Activated naive CD4-positive, alpha-beta T cell treated with anti-CD3 and anti-CD28 coated beads, Interleukin-2, amount 50 U/mL, for 24 hours (primary cell): ENCODE measurements around the gene TERT.
"Not testable (repeated sequence)": the region's sequence is repeated elsewhere in the genome, so short reads cannot be mapped to it uniquely, and the experiment has no call there.

Experiments used
- H3K27ac Mint-ChIP-seq: one replicate; pipeline ENCODE4 v1.8.0; 2021; ENCODE audit warnings: mild to moderate bottlenecking, mixed read lengths
- H3K27me3 Mint-ChIP-seq: one replicate; pipeline ENCODE4 v1.8.0; 2021; ENCODE audit warnings: mixed read lengths
- H3K36me3 Mint-ChIP-seq: one replicate; pipeline ENCODE4 v1.8.0; 2021; ENCODE audit warnings: mixed read lengths
- H3K4me1 Mint-ChIP-seq: one replicate; pipeline ENCODE4 v1.8.0; 2021; ENCODE audit warnings: mixed read lengths
- H3K4me3 Mint-ChIP-seq: one replicate; pipeline ENCODE4 v1.8.0; 2021; ENCODE audit warnings: mild to moderate bottlenecking, mixed read lengths
- H3K9me3 Mint-ChIP-seq: one replicate; pipeline ENCODE4 v1.8.0; 2021; ENCODE audit warnings: mixed read lengths

Gene TERT

DNA sequence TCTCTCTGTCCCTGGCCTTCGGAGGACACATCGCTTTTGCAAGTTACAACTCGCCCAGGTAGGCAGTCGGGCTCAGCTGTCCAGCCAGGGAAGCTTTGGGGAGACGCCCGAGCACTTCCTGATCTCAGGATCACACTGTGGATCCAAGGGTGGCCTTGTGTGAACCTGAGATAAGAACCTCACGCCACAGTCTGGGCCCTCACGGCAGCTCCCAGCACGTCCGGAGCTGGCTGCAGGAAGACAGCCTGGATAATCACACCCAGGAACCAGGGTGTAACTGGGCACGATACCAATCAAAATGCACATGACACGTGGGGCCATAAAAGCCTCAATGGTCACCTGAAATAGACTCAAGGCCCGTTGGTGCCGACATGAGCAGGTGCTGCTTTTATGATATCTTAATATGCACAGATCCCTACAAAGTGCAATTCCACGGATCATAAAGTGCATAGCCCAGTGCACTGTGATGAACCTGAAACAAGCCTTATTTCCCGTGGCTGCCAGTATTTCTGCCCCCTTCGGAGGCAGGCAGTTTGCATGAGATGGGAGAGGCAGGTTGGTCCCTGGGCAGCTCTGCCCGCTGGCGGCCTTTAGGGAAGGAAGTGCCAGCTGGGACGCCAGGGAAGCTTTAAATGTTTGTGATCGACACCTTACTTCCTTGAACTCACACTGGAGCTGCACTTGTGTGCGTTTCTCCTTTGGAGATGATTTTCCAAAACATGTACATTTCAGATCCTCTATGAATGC is 55.2 kb downstream of the TERT start:
- no peaks in the 10 kb centered on the region for H3K36me3 Mint-ChIP-seq
- H3K27ac Mint-ChIP-seq = no peak overlapping the region
- no peak overlapping the region for H3K4me3 Mint-ChIP-seq
- H3K9me3 Mint-ChIP-seq = peaks cover 6% of the 10 kb centered on the region
- no peaks in the 10 kb centered on the region for H3K4me1 Mint-ChIP-seq
- H3K27me3 Mint-ChIP-seq = no peaks in the 10 kb centered on the region

DNA sequence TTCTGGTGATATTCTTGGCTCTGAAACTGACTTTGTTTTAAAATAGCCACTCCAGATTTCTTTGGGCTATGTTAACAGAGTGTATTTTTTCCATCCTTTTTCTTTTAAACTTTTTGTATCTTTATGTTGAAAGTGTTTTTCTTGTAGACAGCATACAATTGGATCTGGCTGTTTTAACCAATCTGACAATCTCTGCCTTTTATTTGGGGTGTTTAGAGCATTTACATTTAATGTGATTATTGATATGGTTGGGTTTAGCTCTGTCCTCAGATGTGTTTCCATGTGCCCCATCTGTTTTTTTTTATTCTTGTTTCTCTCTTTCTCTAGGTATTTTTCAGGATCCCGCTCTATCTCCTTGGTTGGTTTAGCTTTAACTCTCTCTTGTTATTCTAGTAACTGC is 59.0 kb downstream of the TERT start:
- H3K27ac Mint-ChIP-seq = no peak overlapping the region
- H3K27me3 Mint-ChIP-seq = no peaks in the 10 kb centered on the region
- no peaks in the 10 kb centered on the region for H3K36me3 Mint-ChIP-seq
- peaks cover 6% of the 10 kb centered on the region for H3K9me3 Mint-ChIP-seq
- no peak overlapping the region for H3K4me3 Mint-ChIP-seq
- H3K4me1 Mint-ChIP-seq = no peaks in the 10 kb centered on the region

DNA sequence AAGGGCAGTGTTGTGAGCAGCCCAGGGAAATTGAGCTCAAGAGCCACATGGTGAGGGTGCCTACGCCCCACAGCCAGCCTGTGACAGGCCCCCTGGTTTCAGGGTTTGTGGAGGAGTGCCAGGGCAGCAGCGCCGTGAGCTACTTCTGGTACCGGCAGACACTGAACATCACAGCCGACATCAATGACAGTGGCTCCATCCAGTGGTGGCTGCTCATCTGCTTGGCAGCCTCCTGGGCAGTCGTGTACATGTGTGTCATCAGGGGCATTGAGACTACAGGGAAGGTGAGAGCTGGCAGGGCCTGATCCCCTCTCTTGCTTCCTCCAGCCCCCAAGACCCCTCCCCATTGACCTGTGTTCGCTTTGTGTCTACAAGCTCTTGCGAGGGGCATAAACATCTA is 59.5 kb downstream of the TERT start:
- H3K27ac Mint-ChIP-seq = no peak overlapping the region
- H3K4me3 Mint-ChIP-seq = no peak overlapping the region
- H3K9me3 Mint-ChIP-seq = peaks cover 6% of the 10 kb centered on the region
- H3K36me3 Mint-ChIP-seq = no peaks in the 10 kb centered on the region
- H3K27me3 Mint-ChIP-seq = no peaks in the 10 kb centered on the region
- H3K4me1 Mint-ChIP-seq = no peaks in the 10 kb centered on the region

DNA sequence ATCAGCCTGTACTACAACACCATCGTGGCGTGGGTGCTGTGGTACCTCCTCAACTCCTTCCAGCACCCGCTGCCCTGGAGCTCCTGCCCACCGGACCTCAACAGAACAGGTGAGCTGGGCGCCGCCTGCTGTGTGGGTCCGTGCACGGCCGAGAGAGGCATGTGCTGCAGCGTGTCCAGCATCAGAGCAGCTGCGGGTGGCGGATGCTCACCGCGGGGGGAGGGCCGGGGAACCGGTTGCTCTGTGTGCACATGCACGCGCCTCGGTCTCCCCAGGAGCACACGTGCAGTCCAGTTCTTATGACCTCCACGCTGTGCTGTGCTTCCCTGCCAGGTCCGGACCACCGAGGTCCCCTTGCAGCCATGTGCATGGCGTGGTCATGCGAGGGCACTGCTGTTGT is 62.1 kb downstream of the TERT start:
- Mint-ChIP-seq H3K36me3 (no peaks in the 10 kb centered on the region), H3K9me3 (peaks cover 6% of the 10 kb centered on the region), H3K4me3 (no peak overlapping the region), H3K27ac (no peak overlapping the region), H3K4me1 (peaks cover 5% of the 10 kb centered on the region), H3K27me3 (no peaks in the 10 kb centered on the region)

DNA sequence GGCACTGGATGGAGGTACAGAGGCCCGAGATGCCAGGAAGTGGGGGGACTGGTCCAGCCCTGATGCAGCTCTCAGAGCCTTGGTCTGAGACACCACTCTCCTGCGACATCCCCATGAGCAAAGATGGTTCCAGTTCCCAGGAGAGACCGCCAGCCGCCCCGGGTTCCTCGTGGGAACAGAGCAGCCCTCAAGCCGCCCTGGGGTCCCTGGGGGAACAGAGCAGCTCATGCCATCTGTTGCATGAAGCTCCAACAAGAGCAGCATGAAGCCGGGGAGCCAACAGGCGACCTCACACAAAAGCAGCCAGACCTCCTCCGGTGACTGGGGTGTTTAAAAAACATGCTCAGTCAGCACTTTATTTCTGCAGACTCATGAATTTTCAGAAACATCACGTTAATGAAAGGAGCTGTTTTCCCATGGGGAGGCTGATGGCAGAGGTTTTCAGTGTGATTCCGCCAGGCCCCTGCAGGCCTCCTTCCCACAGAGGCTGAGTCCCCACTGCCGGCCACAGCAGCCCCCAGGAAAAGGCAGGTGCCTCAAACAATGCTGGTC is 63.4 kb downstream of the TERT start:
- peaks cover 6% of the 10 kb centered on the region for H3K9me3 Mint-ChIP-seq
- no peak overlapping the region for H3K27ac Mint-ChIP-seq
- no peaks in the 10 kb centered on the region for H3K27me3 Mint-ChIP-seq
- peaks cover 5% of the 10 kb centered on the region for H3K4me1 Mint-ChIP-seq
- H3K4me3 Mint-ChIP-seq = no peak overlapping the region
- no peaks in the 10 kb centered on the region for H3K36me3 Mint-ChIP-seq

DNA sequence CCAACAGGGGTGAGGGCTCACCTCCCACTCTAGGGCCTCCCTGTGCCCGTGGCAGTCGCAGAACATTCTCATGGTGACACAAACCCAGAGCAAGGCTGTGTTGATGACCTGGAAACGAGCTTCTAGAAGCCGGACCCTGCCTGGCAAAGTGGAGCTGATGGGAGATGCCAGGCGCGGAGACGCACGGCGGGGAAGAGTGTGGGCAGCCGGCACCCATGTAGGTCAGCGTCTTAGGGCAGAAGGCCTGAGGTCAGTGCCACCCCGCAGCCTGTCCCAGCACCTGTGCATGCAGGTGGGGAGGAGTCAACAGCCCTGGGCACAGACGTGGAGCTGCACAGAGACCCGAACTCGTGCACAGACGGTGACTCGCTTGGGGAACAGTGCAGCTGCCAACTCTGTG is 64.3 kb downstream of the TERT start:
- peaks cover 5% of the 10 kb centered on the region for H3K4me1 Mint-ChIP-seq
- no peaks in the 10 kb centered on the region for H3K36me3 Mint-ChIP-seq
- no peak overlapping the region for H3K27ac Mint-ChIP-seq
- no peaks in the 10 kb centered on the region for H3K9me3 Mint-ChIP-seq
- H3K4me3 Mint-ChIP-seq = no peak overlapping the region
- H3K27me3 Mint-ChIP-seq = no peaks in the 10 kb centered on the region

DNA sequence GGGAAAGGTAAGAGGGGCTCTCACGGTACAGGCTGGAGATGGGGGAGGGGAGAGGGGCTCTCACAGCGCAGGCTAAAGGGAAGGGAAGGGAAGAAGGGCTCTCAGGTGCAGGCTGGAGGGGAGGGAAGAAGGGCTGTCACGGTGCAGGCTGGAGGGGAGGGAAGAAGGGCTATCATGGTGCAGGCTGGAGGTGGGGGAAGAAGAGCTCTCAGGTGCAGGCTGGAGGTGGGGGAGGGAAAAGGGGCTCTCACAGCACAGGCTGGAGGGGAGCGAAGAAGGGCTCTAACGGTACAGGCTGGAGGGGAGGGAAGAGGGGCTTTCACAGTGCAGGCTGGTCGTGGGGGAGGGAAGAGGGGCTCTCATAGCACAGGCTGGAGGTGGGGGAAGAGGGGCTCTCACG is 65.0 kb downstream of the TERT start:
- Mint-ChIP-seq H3K27ac (no peak overlapping the region), H3K36me3 (no peaks in the 10 kb centered on the region), H3K4me1 (peaks cover 5% of the 10 kb centered on the region), H3K27me3 (no peaks in the 10 kb centered on the region), H3K4me3 (no peak overlapping the region), H3K9me3 (no peaks in the 10 kb centered on the region)

DNA sequence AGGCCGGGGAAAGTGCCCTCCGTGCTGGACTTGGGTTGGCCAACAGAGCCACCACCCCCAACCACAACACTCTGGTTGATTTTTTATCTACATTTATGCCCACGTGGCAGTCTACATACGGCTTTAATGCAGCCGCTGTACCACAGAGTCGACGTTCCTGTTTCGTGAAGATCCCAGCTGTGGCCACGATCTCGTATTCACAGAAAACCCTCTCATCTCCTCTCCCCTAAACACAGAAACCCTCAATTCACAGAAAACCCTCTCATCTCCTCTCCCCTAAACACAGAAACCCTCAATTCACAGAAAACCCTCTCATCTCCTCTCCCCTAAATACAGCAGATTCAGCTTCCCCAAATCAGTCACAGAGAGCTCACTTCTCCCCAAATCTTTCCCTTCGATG is 65.8 kb downstream of the TERT start:
- not testable (repeated sequence) for H3K27ac Mint-ChIP-seq, H3K4me1 Mint-ChIP-seq, H3K27me3 Mint-ChIP-seq, H3K4me3 Mint-ChIP-seq, H3K36me3 Mint-ChIP-seq, H3K9me3 Mint-ChIP-seq

DNA sequence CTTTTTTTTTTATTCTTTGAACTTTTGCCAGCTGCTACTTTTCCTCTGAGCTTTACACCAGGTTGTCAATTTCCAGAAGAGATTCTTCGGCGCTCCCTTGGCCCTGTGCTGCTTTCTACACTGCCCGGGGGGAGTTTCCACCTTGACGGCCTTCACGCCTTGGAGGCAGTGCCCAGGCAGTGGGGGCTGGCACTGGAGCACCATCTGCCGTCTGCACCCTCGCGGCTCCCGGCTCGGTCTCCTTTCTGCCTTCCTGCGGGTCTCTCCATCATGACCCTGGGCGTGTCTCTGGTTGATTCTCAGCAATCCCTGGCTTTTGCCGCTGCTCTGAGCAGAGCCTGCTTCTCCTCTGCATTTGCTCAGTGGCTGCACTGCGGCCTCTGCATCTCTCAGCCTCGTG is 66.7 kb downstream of the TERT start:
- no peaks in the 10 kb centered on the region for H3K9me3 Mint-ChIP-seq
- H3K27ac Mint-ChIP-seq = no peak overlapping the region
- H3K4me1 Mint-ChIP-seq = peaks cover 5% of the 10 kb centered on the region
- no peak overlapping the region for H3K4me3 Mint-ChIP-seq
- H3K36me3 Mint-ChIP-seq = no peaks in the 10 kb centered on the region
- H3K27me3 Mint-ChIP-seq = no peaks in the 10 kb centered on the region

DNA sequence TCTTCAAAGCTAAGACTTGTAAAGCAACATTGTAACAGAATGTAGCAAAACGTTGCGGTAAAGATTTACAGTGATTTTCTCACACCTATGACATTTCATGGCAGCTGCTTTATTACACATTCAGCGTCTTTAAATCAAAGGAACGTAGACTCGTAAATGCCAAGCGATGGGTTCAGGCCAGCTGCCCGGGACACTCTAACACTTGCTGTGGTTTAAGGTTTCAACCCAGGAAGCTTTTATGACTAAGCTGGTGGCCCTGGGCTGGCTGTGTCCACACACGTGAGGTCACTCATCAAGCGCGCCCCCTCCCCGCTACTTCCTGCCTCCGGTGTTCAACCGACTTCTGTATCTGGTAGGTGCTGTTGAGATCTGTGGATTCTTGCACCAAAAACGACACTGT is 67.2 kb downstream of the TERT start:
- no peaks in the 10 kb centered on the region for H3K36me3 Mint-ChIP-seq
- H3K4me1 Mint-ChIP-seq = peaks cover 5% of the 10 kb centered on the region
- H3K27me3 Mint-ChIP-seq = no peaks in the 10 kb centered on the region
- no peaks in the 10 kb centered on the region for H3K9me3 Mint-ChIP-seq
- no peak overlapping the region for H3K4me3 Mint-ChIP-seq
- H3K27ac Mint-ChIP-seq = no peak overlapping the region

DNA sequence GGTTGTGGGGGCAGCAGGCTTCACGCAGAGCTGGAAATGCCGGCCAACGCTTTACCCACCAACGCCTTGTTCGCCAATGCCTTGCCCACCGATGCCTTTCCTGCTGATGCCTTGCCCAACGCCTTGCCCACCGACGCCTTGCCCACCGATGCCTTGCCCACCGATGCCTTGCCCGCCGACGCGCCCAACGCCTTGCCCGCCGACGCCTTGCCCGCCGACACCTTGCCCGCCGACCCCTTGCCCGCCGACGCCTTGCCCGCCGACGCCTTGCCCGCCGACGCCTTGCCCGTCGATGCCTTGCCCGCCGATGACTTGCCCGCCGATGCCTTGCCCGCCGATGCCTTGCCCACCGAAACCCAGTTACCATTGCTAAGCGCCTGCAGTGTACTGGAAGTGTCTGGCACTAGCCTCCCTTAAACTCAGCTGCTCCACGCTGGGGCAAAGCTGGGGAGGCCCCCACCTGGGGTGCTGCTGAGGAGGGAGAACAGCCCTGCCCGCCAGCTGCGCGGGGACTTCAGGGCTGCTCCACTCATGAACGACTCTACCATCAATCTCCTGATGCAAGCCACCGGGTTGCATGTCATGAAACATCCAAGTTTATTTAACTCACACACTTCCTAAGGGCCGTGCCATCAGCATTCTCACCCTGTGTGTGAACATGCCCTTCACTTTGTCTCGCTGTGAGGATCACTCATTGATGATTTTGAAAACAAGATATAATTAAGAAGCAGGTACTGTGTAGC is 67.9 kb downstream of the TERT start:
- H3K27me3 Mint-ChIP-seq = no peaks in the 10 kb centered on the region
- H3K4me1 Mint-ChIP-seq = peaks cover 5% of the 10 kb centered on the region
- H3K36me3 Mint-ChIP-seq = no peaks in the 10 kb centered on the region
- H3K4me3 Mint-ChIP-seq = no peak overlapping the region
- H3K27ac Mint-ChIP-seq = no peak overlapping the region
- no peaks in the 10 kb centered on the region for H3K9me3 Mint-ChIP-seq

DNA sequence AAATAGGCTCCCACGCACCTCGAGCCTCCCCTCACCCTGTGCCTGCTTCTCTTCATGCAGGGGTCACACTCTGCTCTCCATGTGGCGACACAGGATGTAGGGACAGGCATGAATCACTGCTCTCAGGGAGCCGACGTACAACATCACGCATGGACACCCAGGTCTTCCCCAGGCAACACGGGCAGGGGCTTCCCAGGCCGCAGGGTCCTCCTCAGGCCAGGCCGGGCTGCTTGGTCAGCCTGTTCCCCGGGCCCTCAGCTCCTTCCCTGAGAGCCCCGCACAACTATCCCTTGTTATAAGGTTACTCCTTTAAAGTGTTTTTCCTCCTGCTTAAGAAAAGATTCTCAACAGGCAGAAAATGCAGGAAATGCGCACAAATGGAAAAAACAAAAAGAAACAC is 68.6 kb downstream of the TERT start:
- no peaks in the 10 kb centered on the region for H3K27me3 Mint-ChIP-seq
- no peak overlapping the region for H3K27ac Mint-ChIP-seq
- peaks cover 5% of the 10 kb centered on the region for H3K4me1 Mint-ChIP-seq
- H3K4me3 Mint-ChIP-seq = no peak overlapping the region
- no peaks in the 10 kb centered on the region for H3K9me3 Mint-ChIP-seq
- H3K36me3 Mint-ChIP-seq = no peaks in the 10 kb centered on the region

DNA sequence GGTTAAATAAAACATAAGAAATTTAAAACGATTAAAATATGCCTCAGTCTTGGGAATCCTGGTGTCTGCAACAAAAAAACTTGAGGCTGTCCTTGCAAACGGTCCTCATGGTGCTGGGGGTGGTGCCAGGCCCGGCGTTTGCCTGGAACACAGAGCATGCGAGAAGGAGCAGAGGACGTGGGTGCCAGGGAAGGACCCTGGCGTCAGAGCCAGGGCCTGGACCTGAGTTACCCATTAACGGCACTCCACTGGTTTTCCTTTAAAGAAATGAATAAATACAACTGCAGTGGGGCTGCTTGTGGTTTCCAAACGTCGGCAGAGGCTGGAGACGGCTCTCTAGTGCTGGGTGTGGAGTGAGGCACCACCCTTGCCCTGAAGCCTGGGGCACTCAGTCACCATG is 69.8 kb downstream of the TERT start, which contains the start of gene SLC6A18:
SLC6A18 (plus strand) TSS at position 301 of the 400 bp plus-strand sequence; CDS start at position 398, 97 bp downstream.
- Mint-ChIP-seq H3K4me1 (peaks cover 5% of the 10 kb centered on the region), H3K27ac (no peak within 1 kb of the TSS), H3K9me3 (no peaks in the 10 kb centered on the region), H3K36me3 (no peaks in the 10 kb centered on the region), H3K27me3 (no peaks in the 10 kb centered on the region), H3K4me3 (no peak within 1 kb of the TSS)

DNA sequence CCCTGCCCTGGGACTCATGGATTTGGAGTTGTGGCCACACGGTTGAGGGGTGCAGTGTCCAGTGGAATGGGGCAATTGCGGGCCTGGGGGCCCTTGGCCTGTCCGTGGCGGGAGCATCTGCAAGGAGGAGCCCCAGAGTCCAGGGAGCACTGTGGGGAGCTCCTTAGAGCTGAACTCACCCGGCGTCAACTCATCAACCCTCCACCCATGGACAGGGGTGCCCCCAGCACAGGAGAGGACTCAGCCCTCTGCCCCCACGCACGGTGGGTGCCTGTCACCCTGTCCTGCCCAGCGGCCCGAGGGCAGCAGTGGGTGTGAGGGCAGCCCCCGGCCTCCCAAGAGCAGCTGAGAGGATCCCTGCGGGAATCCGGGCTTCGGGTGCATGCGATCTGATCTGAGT is 70.2 kb downstream of the TERT start:
- Mint-ChIP-seq H3K36me3 (no peaks in the 10 kb centered on the region), H3K27ac (no peak overlapping the region), H3K4me3 (no peak overlapping the region), H3K4me1 (peaks cover 5% of the 10 kb centered on the region), H3K9me3 (no peaks in the 10 kb centered on the region), H3K27me3 (no peaks in the 10 kb centered on the region)

DNA sequence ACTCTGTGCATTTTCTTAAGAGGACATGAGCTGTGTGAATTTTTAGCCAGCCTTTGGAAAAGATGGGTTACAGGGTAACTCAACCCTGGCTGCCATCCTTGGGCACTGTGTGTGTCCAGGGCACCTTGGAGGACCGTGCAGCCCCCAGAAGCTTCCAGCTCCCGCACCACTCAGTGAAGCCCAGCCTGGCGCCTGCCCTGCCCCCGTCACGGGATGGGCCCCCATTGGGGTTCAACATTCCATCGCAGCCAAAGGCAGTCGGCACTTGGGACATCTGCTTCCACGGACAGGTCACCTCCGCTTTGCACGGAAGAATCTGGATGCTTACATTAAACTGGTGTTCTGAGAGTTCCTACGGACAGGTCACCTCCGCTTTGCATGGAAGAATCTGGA is 71.6 kb downstream of the TERT start:
- no peaks in the 10 kb centered on the region for H3K27me3 Mint-ChIP-seq
- no peaks in the 10 kb centered on the region for H3K4me1 Mint-ChIP-seq
- no peak overlapping the region for H3K4me3 Mint-ChIP-seq
- no peaks in the 10 kb centered on the region for H3K36me3 Mint-ChIP-seq
- no peaks in the 10 kb centered on the region for H3K9me3 Mint-ChIP-seq
- no peak overlapping the region for H3K27ac Mint-ChIP-seq

DNA sequence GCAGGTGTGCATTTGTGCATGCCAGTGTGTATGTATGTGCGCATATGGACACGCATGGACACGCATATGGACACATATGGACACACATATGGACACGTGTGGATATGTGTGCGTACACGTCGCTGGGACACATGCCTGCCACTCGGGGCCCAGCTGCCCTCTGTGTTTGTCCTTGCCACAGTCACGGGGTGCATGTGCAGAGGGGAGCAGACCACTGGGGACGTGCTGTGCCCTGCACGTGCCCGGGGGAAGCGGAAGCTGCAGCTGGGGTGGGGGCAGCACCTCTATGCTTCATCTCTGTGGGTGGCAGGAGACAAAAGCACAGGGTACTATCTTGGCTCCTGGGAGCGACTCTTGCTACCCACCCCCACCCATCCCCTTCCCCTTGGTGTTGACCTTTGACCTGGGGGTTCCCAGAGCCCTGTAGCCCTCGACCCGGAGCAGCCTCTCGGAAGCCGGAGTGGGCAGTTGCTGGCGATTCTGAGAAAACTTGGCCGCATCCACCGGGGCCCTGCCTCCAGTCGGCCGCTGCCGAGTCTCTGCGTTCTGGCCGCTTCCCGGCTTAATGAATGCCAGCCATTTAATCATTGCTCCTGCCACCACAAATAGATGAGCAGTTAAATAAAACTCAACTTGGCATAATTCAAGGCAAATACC is 72.1 kb downstream of the TERT start:
- Mint-ChIP-seq H3K9me3 (no peaks in the 10 kb centered on the region), H3K27me3 (no peaks in the 10 kb centered on the region), H3K4me1 (peaks cover 3% of the 10 kb centered on the region), H3K4me3 (no peak overlapping the region), H3K36me3 (no peaks in the 10 kb centered on the region), H3K27ac (no peak overlapping the region)
